ENCODE data around the gene SF3A2.

DNA sequence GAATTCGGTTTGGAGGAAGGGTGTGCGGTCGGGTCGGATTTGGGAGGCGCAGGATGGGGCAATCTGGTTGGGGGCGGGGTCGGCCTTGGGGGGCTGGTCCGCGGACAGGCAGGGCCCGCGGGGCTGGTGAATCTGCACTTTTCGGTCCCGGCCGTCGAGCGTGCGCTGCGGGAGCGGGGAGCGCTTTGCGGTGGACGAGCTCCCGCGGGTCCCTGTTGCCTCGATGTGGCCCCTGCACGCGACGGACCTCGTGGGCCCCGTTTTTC is 33.5 kb downstream of the SF3A2 start:
- TF ChIP-seq SUZ12 (IDR thresholded peaks at IDR 0.05; ENCODE audit: extremely low read depth, insufficient read depth, insufficient read length) (no peak), ZNF274 (IDR thresholded peaks at IDR 0.05; ENCODE audit: low read depth, low read length) (no peak), YY1 (IDR thresholded peaks at IDR 0.05; ENCODE audit: insufficient read depth, insufficient read length) (no peak)
